Trophoblast cell (in vitro differentiated cells and primary cell): ENCODE data around the gene MKLN1.
A peak's percentile ranks its signal among the peaks of the same experiment; 100 is the strongest.

ENCODE experiments used
- DNase-seq, 2 donors: peaks; one replicate each; pipeline ENCODE4 v3.0.0-alpha.2; 2016
- H2AFZ ChIP-seq: 2 replicates; pipeline ENCODE4 v1.6.1; 2013; ENCODE audit warnings: low read length, moderate library complexity, mild to moderate bottlenecking; ENCODE audit not compliant: insufficient read depth, poor library complexity
- H2AK5ac ChIP-seq: 2 replicates; pipeline ENCODE4 v1.6.1; 2013; ENCODE audit warnings: mild to moderate bottlenecking, low read length
- H2BK120ac ChIP-seq: 2 replicates; pipeline ENCODE4 v1.6.1; 2013; ENCODE audit warnings: low read length, mild to moderate bottlenecking, moderate library complexity; ENCODE audit not compliant: insufficient read depth, poor library complexity
- H2BK12ac ChIP-seq: 2 replicates; pipeline ENCODE4 v1.6.1; 2013; ENCODE audit warnings: mild to moderate bottlenecking, low read length, moderate library complexity
- H2BK5ac ChIP-seq: 2 replicates; pipeline ENCODE4 v1.6.1; 2013; ENCODE audit warnings: low read length, low read depth, moderate library complexity, mild to moderate bottlenecking; ENCODE audit not compliant: poor library complexity
- H3K14ac ChIP-seq: 2 replicates; pipeline ENCODE4 v1.6.1; 2013; ENCODE audit warnings: mild to moderate bottlenecking, low read length
- H3K18ac ChIP-seq: 2 replicates; pipeline ENCODE4 v1.6.1; 2013; ENCODE audit warnings: mild to moderate bottlenecking, low read length
- H3K23ac ChIP-seq: 2 replicates; pipeline ENCODE4 v1.6.1; 2013; ENCODE audit warnings: low read length
- H3K27ac ChIP-seq: 2 replicates; pipeline ENCODE4 v1.5.1; 2013; ENCODE audit warnings: low read depth, mild to moderate bottlenecking, inconsistent platforms, low read length, moderate library complexity
- H3K27me3 ChIP-seq: 2 replicates; pipeline ENCODE4 v1.6.1; 2013; ENCODE audit warnings: inconsistent platforms, mild to moderate bottlenecking, low read length, moderate library complexity; ENCODE audit not compliant: insufficient read depth
- H3K36me3 ChIP-seq, 2 experiments: 1 replicate in 1 of 2; 2 replicates in 1 of 2; pipeline ENCODE4 v1.6.1; 2013; ENCODE audit warnings: low read length in 2 of 2, mild to moderate bottlenecking in 2 of 2, moderate library complexity in 1 of 2; ENCODE audit not compliant: insufficient read depth in 2 of 2, control insufficient read depth in 1 of 2
- H3K4ac ChIP-seq: 2 replicates; pipeline ENCODE4 v1.6.1; 2013; ENCODE audit warnings: low read depth, mild to moderate bottlenecking, low read length, moderate library complexity
- H3K4me1 ChIP-seq, 2 experiments: 1 replicate in 1 of 2; 2 replicates in 1 of 2; pipeline ENCODE4 v1.6.1; 2013; ENCODE audit warnings: low read length in 2 of 2, mild to moderate bottlenecking in 2 of 2, moderate library complexity in 1 of 2; ENCODE audit not compliant: insufficient read depth in 2 of 2, control insufficient read depth in 1 of 2
- H3K4me2 ChIP-seq: 2 replicates; pipeline ENCODE4 v1.6.1; 2013; ENCODE audit warnings: inconsistent platforms, mild to moderate bottlenecking, low read length, moderate library complexity
- H3K4me3 ChIP-seq: 2 replicates; pipeline ENCODE4 v1.5.1; 2013; ENCODE audit warnings: mild to moderate bottlenecking, low read depth, low read length, inconsistent platforms
- H3K79me1 ChIP-seq: one replicate; pipeline ENCODE4 v1.6.1; 2013; ENCODE audit warnings: low read length
- H3K79me2 ChIP-seq: 2 replicates; pipeline ENCODE4 v1.6.1; 2013; ENCODE audit warnings: low read length, mild to moderate bottlenecking; ENCODE audit not compliant: control insufficient read depth, insufficient read depth, poor library complexity
- H3K9ac ChIP-seq: 2 replicates; pipeline ENCODE4 v1.6.1; 2013; ENCODE audit warnings: mild to moderate bottlenecking, low read length
- H3K9me3 ChIP-seq: 2 replicates; pipeline ENCODE4 v1.6.1; 2013; ENCODE audit warnings: low read depth, mild to moderate bottlenecking, control low read depth, inconsistent platforms, low read length; ENCODE audit not compliant: insufficient read depth
- H4K12ac ChIP-seq: 2 replicates; pipeline ENCODE4 v1.6.1; 2013; ENCODE audit warnings: low read depth, mild to moderate bottlenecking, low read length, moderate library complexity
- H4K8ac ChIP-seq: 2 replicates; pipeline ENCODE4 v1.6.1; 2013; ENCODE audit warnings: low read depth, mild to moderate bottlenecking, low read length, moderate library complexity
- H4K91ac ChIP-seq: one replicate; pipeline ENCODE4 v1.6.1; 2013; ENCODE audit warnings: low read depth, mild to moderate bottlenecking, low read length, moderate library complexity
- WGBS: extraction: QIAGEN DNeasy Blood & Tissue Kit; methylation state at CpG from one replicate; pipeline ENCODE4 v1.1.7; 2013; ENCODE audit warnings: missing lambda C conversion rate; ENCODE audit not compliant: insufficient read length, insufficient coverage; ENCODE audit errors: extremely low coverage; 5-methylcytosine and 5-hydroxymethylcytosine counted together

The MKLN1 gene

DNA sequence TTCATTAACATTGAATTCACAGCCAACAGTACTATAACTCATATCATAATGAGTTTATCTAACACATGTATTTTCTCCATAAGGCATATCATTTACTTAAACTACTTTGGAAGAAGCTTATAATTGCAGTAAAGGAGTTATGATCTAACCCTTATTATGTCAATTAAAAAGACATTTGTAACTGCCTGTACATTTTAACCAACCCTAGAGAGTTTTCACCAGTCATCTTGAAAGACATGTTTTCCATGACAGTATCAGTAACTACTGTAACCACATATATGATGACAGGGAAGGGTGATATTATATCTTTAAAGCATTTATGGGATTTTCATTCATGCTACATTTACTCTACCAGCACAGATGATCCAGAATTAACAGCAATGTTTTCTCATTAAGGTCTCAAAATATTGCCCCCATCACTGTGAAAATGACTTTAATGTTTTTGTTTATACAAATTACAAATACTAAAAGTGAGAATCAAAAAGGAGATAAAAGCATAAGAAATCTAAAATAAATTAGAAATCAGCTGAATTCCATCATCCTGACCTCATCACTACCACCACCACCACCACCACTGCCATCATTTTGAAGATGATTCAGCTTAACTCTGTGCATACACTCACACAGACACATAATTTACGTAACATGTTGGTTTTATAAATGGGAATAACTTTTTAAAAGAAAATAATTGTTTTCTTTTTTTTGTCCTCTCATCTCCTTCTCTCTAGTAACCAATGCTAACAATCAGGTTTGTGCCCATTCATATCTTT is 53.6 kb downstream of the MKLN1 start:
- Histone ChIP-seq H3K36me3 (peaks cover 0 to 2% of the 10 kb centered on the region in 2 experiments), H3K79me2 (no peaks in the 10 kb centered on the region), H2BK12ac (no peak overlapping the region), H3K4ac (no peak overlapping the region), H3K4me1 (no peaks in the 10 kb centered on the region), H3K4me3 (no peak overlapping the region), H2BK5ac (no peak overlapping the region), H3K27ac (no peak overlapping the region), H3K9me3 (no peaks in the 10 kb centered on the region), H3K4me2 (no peak overlapping the region), H2AK5ac (no peak overlapping the region), H3K18ac (no peak overlapping the region), H3K9ac (no peak overlapping the region), H3K79me1 (no peaks in the 10 kb centered on the region), H3K23ac (no peak overlapping the region), H3K14ac (no peak overlapping the region), H2BK120ac (no peak overlapping the region), H2AFZ (no peak overlapping the region), H4K8ac (no peak overlapping the region), H4K91ac (no peak overlapping the region), H3K27me3 (no peaks in the 10 kb centered on the region), H4K12ac (no peak overlapping the region)
- peak in 1 of 2 donors; percentile 47 for DNase-seq
- no CpG with 5 or more reads among the region's 1 CpG for WGBS

DNA sequence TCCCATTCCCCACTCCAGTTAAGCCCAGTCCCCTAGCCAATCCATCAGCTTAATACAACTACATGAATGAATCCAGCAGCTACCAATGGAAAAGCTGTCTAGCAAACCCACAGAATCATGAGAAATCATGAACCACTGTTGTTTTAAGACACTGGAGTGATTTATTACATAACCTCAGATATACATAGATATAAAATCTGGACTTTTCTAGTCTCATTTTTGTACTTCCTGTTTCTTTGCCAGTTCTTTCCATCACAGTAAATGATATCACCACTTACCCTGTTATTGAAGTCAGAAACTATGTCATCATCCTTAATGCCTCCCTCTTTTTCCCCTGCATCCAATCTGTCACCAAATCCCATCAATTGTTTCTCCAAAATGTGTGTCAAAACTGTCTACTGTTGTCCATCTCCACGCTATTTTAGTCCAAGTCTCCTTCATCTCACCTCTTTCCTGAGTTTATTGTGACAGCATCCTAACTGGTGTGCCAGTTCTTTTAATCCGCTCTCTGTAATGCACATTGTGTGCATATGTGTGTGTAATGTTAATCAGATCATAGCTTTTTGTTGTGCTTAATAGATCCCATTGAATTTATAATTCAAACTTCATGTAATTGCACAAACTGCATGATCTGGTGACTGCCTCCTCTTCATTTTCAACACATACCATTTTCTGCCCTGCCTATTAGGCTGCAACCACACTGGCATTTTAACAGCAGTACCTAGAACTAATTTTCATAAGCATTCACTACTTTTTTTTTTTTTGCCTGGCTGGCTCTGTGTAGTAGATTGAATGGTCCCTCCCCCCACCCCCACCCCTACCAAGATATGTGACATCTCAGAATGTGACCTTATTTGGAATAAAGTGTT is 56.0 kb downstream of the MKLN1 start:
- Histone ChIP-seq H3K27ac (no peak overlapping the region), H2AFZ (no peak overlapping the region), H3K79me1 (no peaks in the 10 kb centered on the region), H3K4me3 (no peak overlapping the region), H4K12ac (no peak overlapping the region), H3K36me3 (no peaks in the 10 kb centered on the region), H3K27me3 (no peaks in the 10 kb centered on the region), H2BK12ac (no peak overlapping the region), H3K79me2 (no peaks in the 10 kb centered on the region), H3K4me1 (no peaks in the 10 kb centered on the region), H3K9ac (no peak overlapping the region), H3K9me3 (no peaks in the 10 kb centered on the region), H2BK5ac (no peak overlapping the region), H4K91ac (no peak overlapping the region), H2AK5ac (no peak overlapping the region), H3K14ac (no peak overlapping the region), H3K23ac (no peak overlapping the region), H4K8ac (no peak overlapping the region), H3K18ac (no peak overlapping the region), H2BK120ac (no peak overlapping the region), H3K4ac (no peak overlapping the region), H3K4me2 (no peak overlapping the region)
- DNase-seq, result no peak
- WGBS, result no CpG with 5 or more reads among the region's 2 CpGs

DNA sequence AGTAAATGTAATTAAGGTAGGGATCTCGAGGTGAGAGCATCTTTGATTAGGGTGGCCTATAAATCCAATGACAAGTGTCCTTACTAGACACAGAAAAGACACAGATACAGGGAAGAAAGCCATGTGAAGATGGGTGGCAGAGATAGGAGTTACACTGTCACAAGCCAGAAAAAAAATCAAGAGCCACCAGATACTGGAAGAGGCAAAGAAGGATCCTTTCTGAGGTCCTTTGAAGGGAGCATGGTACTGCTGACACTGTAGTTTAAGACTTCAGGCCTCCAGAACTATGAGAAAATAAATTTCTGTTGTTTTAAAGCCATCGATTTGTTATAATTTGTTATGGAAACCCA is 56.6 kb downstream of the MKLN1 start:
- WGBS, result no CpG with 5 or more reads among the region's 2 CpGs
- DNase-seq, result no peak

DNA sequence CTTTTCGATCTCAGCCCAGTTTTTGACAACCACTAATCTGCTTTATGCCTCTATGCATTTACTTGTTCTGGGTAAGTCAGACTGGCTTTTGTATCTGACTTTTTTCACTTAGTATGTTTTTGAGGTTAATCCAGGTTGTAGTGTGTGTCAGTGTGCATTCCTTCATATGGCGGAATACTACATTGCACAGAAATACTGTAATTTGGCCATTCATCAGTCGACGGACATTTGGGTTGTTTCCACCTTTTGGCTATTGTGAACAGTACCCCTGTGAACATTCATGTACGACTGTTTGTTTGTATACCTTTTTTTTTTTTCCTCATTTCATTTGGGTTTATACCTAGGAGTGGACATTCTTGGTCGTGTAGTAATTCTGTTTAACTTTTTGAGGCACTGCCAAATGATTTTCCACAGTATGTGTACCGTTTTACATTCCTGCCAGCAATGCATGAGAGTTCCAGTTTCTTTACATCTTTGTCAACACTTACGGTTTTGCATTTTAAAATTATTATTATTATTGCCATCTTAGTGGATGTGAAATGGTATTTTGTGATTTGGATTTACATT is 57.4 kb downstream of the MKLN1 start:
- Histone ChIP-seq H2BK5ac (no peak overlapping the region), H3K9me3 (no peaks in the 10 kb centered on the region), H3K14ac (no peak overlapping the region), H3K27ac (no peak overlapping the region), H3K18ac (no peak overlapping the region), H3K79me1 (no peaks in the 10 kb centered on the region), H3K9ac (no peak overlapping the region), H3K4me3 (no peak overlapping the region), H2BK120ac (no peak overlapping the region), H2AK5ac (no peak overlapping the region), H3K4me2 (no peak overlapping the region), H3K4me1 (no peaks in the 10 kb centered on the region), H4K8ac (no peak overlapping the region), H3K36me3 (no peaks in the 10 kb centered on the region), H2BK12ac (no peak overlapping the region), H4K91ac (no peak overlapping the region), H2AFZ (no peak overlapping the region), H3K4ac (no peak overlapping the region), H3K23ac (no peak overlapping the region), H4K12ac (no peak overlapping the region), H3K79me2 (no peaks in the 10 kb centered on the region), H3K27me3 (no peaks in the 10 kb centered on the region)
- DNase-seq, result no peak
- WGBS, result no CpG with 5 or more reads among the region's 8 CpGs

More for the DNA sequence above, 56.6 kb downstream of the MKLN1 start:
- H3K23ac ChIP-seq, result no peak overlapping the region
- no peak overlapping the region for H3K27ac ChIP-seq
- H2BK120ac ChIP-seq, result no peak overlapping the region
- H3K9ac ChIP-seq, result no peak overlapping the region
- no peak overlapping the region for H2AFZ ChIP-seq
- no peak overlapping the region for H2BK5ac ChIP-seq
- H3K36me3 ChIP-seq, result no peaks in the 10 kb centered on the region
- H2AK5ac ChIP-seq, result no peak overlapping the region
- H3K27me3 ChIP-seq, result no peaks in the 10 kb centered on the region
- no peaks in the 10 kb centered on the region for H3K79me2 ChIP-seq
- no peak overlapping the region for H4K12ac ChIP-seq
- H3K4ac ChIP-seq, result no peak overlapping the region
- no peak overlapping the region for H3K4me3 ChIP-seq
- no peaks in the 10 kb centered on the region for H3K79me1 ChIP-seq
- no peak overlapping the region for H3K4me2 ChIP-seq
- H4K8ac ChIP-seq, result no peak overlapping the region
- no peak overlapping the region for H2BK12ac ChIP-seq
- no peaks in the 10 kb centered on the region for H3K4me1 ChIP-seq
- no peak overlapping the region for H3K18ac ChIP-seq
- H3K9me3 ChIP-seq, result no peaks in the 10 kb centered on the region
- H4K91ac ChIP-seq, result no peak overlapping the region
- no peak overlapping the region for H3K14ac ChIP-seq
